Small intestine (tissue), 7 donors: Measurements from ENCODE around the gene CATSPERD. TPM values are rescaled to one million over a fixed set of nuclear protein-coding genes. Genes with fewer than 3 reads are reported as not detected.
A peak's percentile ranks its signal among the peaks of the same experiment; 100 is the strongest.
"Not testable (repeated sequence)": the region's sequence is repeated elsewhere in the genome, so short reads cannot be mapped to it uniquely, and the experiment has no call there.

Experiments used
- DNase-seq, 2 donors: peaks; one replicate each; pipeline versions ENCODE4 v3.0.0 to v3.0.0-alpha.2; 2013
- FAIRE-seq: peaks from 2 replicates; lab custom pipeline; 2012; peaks lifted over from hg19 to GRCh38; lab: Jason Lieb, UNC
- H3K27ac ChIP-seq, 3 donors: one replicate each; pipeline ENCODE4 v1.5.1; 2013; ENCODE audit warnings: low read length in 2 of 3, mild to moderate bottlenecking in 2 of 3, control low read depth in 1 of 3, inconsistent platforms in 1 of 3, low read depth in 1 of 3, moderate library complexity in 1 of 3
- H3K27me3 ChIP-seq, 3 donors: one replicate each; pipeline ENCODE4 v1.6.1; 2013; ENCODE audit warnings: low read length in 3 of 3, inconsistent platforms in 1 of 3; ENCODE audit not compliant: control insufficient read depth in 3 of 3, insufficient read depth in 3 of 3
- H3K36me3 ChIP-seq, 3 donors: one replicate each; pipeline ENCODE4 v1.6.1; 2013; ENCODE audit warnings: low read length in 3 of 3, inconsistent platforms in 1 of 3, low read depth in 1 of 3, mild to moderate bottlenecking in 1 of 3, moderate library complexity in 1 of 3; ENCODE audit not compliant: control insufficient read depth in 3 of 3, insufficient read depth in 2 of 3
- H3K4me1 ChIP-seq, 3 donors: one replicate each; pipeline ENCODE4 v1.6.1; 2013; ENCODE audit warnings: low read length in 2 of 3, inconsistent platforms in 1 of 3, low read depth in 1 of 3, mild to moderate bottlenecking in 1 of 3, moderate library complexity in 1 of 3; ENCODE audit not compliant: control insufficient read depth in 3 of 3, insufficient read depth in 2 of 3
- H3K4me3 ChIP-seq, 3 donors: one replicate each; pipeline ENCODE4 v1.5.1; 2013; ENCODE audit warnings: low read length in 3 of 3, control low read depth in 1 of 3, inconsistent platforms in 1 of 3, low read depth in 1 of 3, mild to moderate bottlenecking in 1 of 3, moderate library complexity in 1 of 3
- H3K9me3 ChIP-seq, 2 donors: one replicate each; pipeline ENCODE4 v1.6.1; 2013; ENCODE audit warnings: low read depth in 1 of 2, low read length in 1 of 2; ENCODE audit not compliant: control insufficient read depth in 2 of 2, insufficient read depth in 1 of 2
- WGBS, 3 donors: extraction: QIAGEN DNeasy Blood & Tissue Kit; methylation state at CpG; one replicate each; pipeline ENCODE4 v1.1.7; 2013; 5-methylcytosine and 5-hydroxymethylcytosine counted together
- polyA plus RNA-seq, 4 donors: library from polyadenylated mRNA; stranded (reverse) in 3 of 4; unstranded in 1 of 4; fragments of 200-250 nt in 3 of 4; fragments of 120-200 nt in 1 of 4; gene quantifications; one replicate each; pipeline versions ENCODE4 v1.2.1 to v1.2.3, GENCODE V29; 2013
- donor health status: healthy with polysubstance abuse.
- donor health status: control.
- donor health status: control.
- donor health status: Bipolar disorder and iron deficiency.
- donor health status: healthy.

The CATSPERD gene
- polyA plus RNA-seq, 4 donors: not detected

DNA sequence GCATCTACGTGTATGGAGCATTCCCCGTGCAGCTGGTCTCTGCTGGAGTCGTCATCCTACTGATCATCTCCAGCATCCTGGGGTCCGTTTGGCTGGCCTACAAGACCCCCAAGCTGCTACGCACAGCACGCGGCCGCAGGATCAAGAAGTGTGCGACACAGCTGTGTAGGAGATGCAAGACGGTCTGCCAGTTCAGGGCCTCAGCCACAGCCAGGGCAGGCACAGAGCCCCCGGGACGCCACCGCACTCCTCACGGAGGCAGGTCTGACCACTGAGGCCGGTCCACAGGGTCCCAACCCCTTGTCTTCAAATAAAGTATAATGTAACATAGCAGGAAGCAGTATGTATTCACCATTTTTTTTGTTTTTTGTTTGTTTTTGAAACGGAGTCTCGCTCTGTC is 58.0 kb downstream of the CATSPERD start:
- DNase-seq (no peak), FAIRE-seq (no peak)
- WGBS, 3 donors: 82 to 88% (median 86%) methylated on average over 17 of the region's 17 CpGs
- peaks cover 0 to 8% (median 0%) of the 10 kb centered on the region in 3 donors for H3K36me3 ChIP-seq
- H3K4me1 ChIP-seq: no peaks in the 10 kb centered on the region
- H3K4me3 ChIP-seq: no peak overlapping the region
- H3K9me3 ChIP-seq: no peaks in the 10 kb centered on the region
- no peaks in the 10 kb centered on the region for H3K27me3 ChIP-seq
- H3K27ac ChIP-seq: no peak overlapping the region

DNA sequence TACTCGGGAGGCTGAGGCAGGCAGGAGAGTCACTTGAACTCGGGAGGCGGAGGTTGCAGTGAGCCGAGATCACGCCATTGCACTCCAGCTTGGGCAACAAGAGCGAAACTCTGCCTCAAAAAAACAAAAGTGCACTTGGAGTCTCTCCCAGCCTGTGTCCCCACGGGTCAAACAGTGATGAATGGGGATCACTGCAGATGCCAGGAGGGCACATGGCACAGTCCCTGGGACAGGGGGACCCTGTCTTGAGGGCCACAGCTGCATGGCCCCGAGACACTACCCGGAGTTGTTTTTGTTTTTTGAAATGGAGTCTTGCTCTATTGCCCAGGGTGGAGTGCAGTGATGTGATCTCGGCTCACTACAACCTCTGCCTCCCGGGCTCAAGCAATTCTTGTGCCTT is 60.5 kb downstream of the CATSPERD start:
- not testable (repeated sequence) for FAIRE-seq, DNase-seq, H3K4me3 ChIP-seq, H3K4me1 ChIP-seq, H3K27ac ChIP-seq, H3K27me3 ChIP-seq, H3K9me3 ChIP-seq
- H3K36me3 ChIP-seq: peaks cover 0 to 33% (median 6%) of the 10 kb centered on the region in 3 donors
- 79 to 85% (median 85%) methylated on average over 10 to 11 of the region's 11 CpGs for WGBS, 3 donors

DNA sequence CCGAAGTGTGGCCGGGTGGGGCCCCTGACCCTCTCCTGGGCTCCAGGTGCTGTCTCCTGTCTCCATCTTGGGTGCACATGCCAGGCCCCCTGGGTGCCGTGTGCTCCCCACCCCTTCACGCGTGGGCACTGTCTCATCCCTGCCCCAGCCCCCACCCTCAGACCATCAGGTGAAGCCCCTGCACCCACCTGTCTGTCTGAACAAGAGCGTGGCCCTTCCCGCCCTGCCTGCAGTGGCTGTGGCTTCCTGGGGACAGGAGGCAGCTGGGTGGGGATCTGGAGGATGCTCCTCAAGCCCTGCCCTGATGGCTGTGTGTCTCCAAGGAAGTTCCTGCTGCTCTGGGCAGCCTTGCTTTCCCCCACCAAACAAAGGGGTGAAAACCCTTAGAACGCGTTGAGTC is 61.9 kb downstream of the CATSPERD start:
- no peak overlapping the region for H3K4me3 ChIP-seq
- H3K36me3 ChIP-seq: peaks cover 8 to 47% (median 11%) of the 10 kb centered on the region in 3 donors
- no peaks in the 10 kb centered on the region for H3K27me3 ChIP-seq
- no peak overlapping the region for H3K27ac ChIP-seq
- no peaks in the 10 kb centered on the region for H3K4me1 ChIP-seq
- no peaks in the 10 kb centered on the region for H3K9me3 ChIP-seq
- FAIRE-seq (no peak), DNase-seq (no peak)
- WGBS, 3 donors: 67 to 83% (median 83%) methylated on average over 7 to 9 of the region's 9 CpGs

DNA sequence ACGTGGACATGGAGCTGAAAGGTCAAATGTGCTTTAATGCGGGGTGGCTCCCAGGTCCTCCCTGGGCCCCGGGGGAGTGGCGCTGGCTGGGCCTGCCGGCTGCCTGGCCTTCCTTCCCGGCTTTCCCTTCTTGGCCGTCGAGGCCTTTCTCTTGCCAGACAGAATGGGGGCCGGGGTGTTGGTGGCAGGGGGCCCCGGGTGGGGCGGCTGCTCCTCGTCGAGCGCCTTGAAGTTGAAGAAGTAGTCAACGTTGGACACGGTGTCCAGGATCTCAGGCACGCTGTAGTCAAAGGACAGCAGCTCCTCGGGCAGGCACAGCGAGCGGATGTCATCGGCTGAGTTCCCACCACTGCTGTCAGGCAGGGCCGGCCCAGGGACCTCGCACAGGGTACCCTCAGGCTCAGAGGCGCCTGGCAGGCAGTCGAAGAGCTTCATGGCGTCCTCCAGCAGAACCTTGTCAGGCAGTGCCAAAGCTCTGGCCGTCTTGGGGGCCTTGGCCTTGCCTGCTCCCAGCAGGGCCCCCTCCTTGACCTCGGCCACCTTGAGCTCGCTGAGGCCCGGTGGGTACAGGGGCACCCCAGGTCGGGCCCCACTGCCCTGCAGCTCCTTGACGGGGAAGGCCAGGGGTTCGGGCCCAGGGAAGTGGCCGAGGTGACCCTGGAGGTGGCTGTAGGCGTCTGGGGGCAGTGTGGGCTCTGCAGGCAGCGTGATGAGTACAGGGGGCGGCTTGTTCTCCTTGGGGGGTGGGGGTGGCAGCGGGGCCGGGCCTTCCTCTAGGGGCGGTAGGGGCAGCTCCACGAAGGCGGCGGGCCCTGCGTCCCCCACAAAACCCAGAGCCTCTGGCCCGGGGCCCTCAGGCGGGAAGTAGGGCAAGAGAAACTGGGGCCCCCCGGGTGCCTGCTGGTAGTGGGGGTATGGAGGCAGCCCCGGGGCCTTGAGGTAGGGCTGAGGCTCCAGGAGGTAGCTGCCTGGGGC is 62.8 kb downstream of the CATSPERD start:
- H3K27me3 ChIP-seq: no peaks in the 10 kb centered on the region
- WGBS, 3 donors: 78 to 86% (median 85%) methylated on average over 44 to 48 of the region's 48 CpGs
- H3K9me3 ChIP-seq: no peaks in the 10 kb centered on the region
- H3K4me1 ChIP-seq: no peaks in the 10 kb centered on the region
- DNase-seq (no peak), FAIRE-seq (no peak)
- H3K36me3 ChIP-seq: peaks cover 16 to 56% (median 19%) of the 10 kb centered on the region in 3 donors
- H3K27ac ChIP-seq: no peak overlapping the region
- H3K4me3 ChIP-seq: no peak overlapping the region

DNA sequence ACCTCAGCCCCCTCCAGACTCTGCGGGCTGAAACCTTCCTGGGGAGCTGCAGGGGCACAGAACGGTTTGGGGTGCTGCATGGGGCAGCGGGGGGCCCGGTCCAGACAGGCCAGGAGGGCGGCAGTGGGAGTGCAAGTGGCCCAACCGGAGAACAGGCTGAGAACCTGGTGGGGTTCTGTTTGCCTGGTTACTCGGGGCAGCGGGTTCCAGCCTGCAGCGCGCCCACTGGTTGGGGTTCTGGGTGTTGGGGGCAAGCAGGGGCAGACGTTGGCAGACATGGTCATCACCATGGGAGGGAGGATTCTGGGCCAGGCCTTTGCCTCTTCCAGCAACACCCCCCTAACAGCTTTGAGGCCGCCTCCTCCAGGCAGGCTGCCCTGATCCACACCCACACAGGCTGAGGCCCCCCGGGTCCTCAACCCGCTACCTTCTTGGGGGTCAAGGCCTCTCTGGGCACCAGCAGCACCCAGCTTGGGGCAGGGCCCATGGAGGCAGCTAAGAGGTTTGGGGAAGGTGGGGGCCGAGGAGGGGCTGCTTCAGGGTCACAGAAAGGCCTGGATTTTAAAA is 64.2 kb downstream of the CATSPERD start, which contains the start of gene PRR22:
PRR22 (minus strand) TSS at position 166 of the 567 bp plus-strand sequence; CDS start at position 80, 86 bp downstream.
- Histone ChIP-seq H3K27me3 (no peaks in the 10 kb centered on the region), H3K4me1 (no peaks in the 10 kb centered on the region), H3K27ac (no peak within 1 kb of the TSS), H3K36me3 (peaks cover 22 to 70% (median 27%) of the 10 kb centered on the region in 3 donors), H3K4me3 (no peak within 1 kb of the TSS), H3K9me3 (no peaks in the 10 kb centered on the region)
- 87 to 92% (median 92%) methylated on average over 14 to 15 of the region's 15 CpGs for WGBS, 3 donors
- FAIRE-seq (no peak), DNase-seq (no peak)

DNA sequence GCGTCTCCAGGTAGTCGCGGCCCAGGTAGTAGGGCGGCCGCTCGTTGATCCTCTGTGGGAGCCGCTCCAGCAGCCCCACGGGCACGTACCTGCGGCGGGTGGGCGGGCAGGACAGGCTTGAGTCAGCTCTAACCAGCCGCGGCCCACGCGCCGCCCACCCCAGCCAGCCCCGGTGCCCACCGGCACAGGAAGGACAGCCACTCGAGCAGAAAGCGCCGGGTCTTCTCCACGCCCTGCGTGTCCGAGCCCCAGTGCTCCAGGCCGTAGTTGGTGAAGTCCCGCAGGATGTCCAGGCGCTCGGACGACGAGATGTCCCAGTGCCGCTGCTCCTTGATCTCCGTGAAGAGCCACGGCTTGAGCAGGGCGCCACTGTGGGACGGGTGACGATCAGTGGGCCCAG is 65.0 kb downstream of the CATSPERD start:
- Histone ChIP-seq H3K27ac (no peak overlapping the region), H3K9me3 (no peaks in the 10 kb centered on the region), H3K4me3 (no peak overlapping the region), H3K4me1 (peaks cover 2 to 6% (median 4%) of the 10 kb centered on the region in 3 donors), H3K36me3 (peaks cover 22 to 77% (median 27%) of the 10 kb centered on the region in 3 donors), H3K27me3 (no peaks in the 10 kb centered on the region)
- WGBS, 3 donors: 93 to 97% (median 93%) methylated on average over 37 of the region's 37 CpGs
- FAIRE-seq (no peak), DNase-seq (no peak)

- peaks cover 22 to 77% (median 27%) of the 10 kb centered on the region in 3 donors for H3K36me3 ChIP-seq
- H3K4me3 ChIP-seq: no peak overlapping the region
- peaks cover 2 to 6% (median 4%) of the 10 kb centered on the region in 3 donors for H3K4me1 ChIP-seq
- no peaks in the 10 kb centered on the region for H3K27me3 ChIP-seq
- FAIRE-seq: no peak
- H3K27ac ChIP-seq: no peak overlapping the region
- H3K9me3 ChIP-seq: peaks cover 0 to 5% of the 10 kb centered on the region in 2 donors
- peak in 1 of 2 donors; percentile 0 for DNase-seq
- 91 to 92% (median 92%) methylated on average over 42 to 44 of the region's 44 CpGs for WGBS, 3 donors
Observed at GRCh38 chr19:5786593-5787408, 66.4 kb downstream of the CATSPERD start.
